AG20443 (cell line): ENCODE results near the gene LETM1.
A peak's percentile ranks its signal among the peaks of the same experiment; 100 is the strongest.

Source experiments
- DNase-seq: peaks from one replicate; pipeline ENCODE4 v3.0.0; 2012; ENCODE audit warnings: low spot score, mixed read lengths

The LETM1 gene

GRCh38 chr4:1825326-1825725, 30.6 kb downstream of the LETM1 start:
- DNase-seq, result no peak

- no peak for DNase-seq
Measured at GRCh38 chr4:1824746-1825145, 31.2 kb downstream of the LETM1 start.

GRCh38 chr4:1823545-1823932, 32.4 kb downstream of the LETM1 start:
- no peak for DNase-seq

- no peak for DNase-seq
Measured at GRCh38 chr4:1822568-1823544, 33.1 kb downstream of the LETM1 start.

- DNase-seq, result no peak
Measured at GRCh38 chr4:1821679-1822567, 34.0 kb downstream of the LETM1 start.

- no peak for DNase-seq
Measured at GRCh38 chr4:1819816-1820215, 36.1 kb downstream of the LETM1 start.

GRCh38 chr4:1819284-1819683, 36.7 kb downstream of the LETM1 start:
- DNase-seq, result no peak

- DNase-seq, result no peak
Measured at GRCh38 chr4:1815997-1816860, 39.7 kb downstream of the LETM1 start.

GRCh38 chr4:1815096-1815996, 40.6 kb downstream of the LETM1 start:
- no peak for DNase-seq

- no peak for DNase-seq
Measured at GRCh38 chr4:1814453-1814852, 41.5 kb downstream of the LETM1 start.

GRCh38 chr4:1813915-1814314, 42.0 kb downstream of the LETM1 start:
- DNase-seq, result no peak

GRCh38 chr4:1813231-1813630, 42.7 kb downstream of the LETM1 start:
- DNase-seq, result no peak

- DNase-seq, result no peak
Measured at GRCh38 chr4:1812720-1813119, 43.2 kb downstream of the LETM1 start.

- no peak for DNase-seq
Measured at GRCh38 chr4:1810765-1811164, 45.2 kb downstream of the LETM1 start.

- DNase-seq, result peak; percentile 91
Measured at GRCh38 chr4:1809754-1810502, 46.0 kb downstream of the LETM1 start.

- no peak for DNase-seq
Measured at GRCh38 chr4:1808851-1809753, 46.9 kb downstream of the LETM1 start.

GRCh38 chr4:1808396-1808795, 47.6 kb downstream of the LETM1 start:
- no peak for DNase-seq

GRCh38 chr4:1807332-1807777, 48.6 kb downstream of the LETM1 start:
- no peak for DNase-seq
